Measurements from ENCODE around the gene APOA4.

The APOA4 gene

DNA sequence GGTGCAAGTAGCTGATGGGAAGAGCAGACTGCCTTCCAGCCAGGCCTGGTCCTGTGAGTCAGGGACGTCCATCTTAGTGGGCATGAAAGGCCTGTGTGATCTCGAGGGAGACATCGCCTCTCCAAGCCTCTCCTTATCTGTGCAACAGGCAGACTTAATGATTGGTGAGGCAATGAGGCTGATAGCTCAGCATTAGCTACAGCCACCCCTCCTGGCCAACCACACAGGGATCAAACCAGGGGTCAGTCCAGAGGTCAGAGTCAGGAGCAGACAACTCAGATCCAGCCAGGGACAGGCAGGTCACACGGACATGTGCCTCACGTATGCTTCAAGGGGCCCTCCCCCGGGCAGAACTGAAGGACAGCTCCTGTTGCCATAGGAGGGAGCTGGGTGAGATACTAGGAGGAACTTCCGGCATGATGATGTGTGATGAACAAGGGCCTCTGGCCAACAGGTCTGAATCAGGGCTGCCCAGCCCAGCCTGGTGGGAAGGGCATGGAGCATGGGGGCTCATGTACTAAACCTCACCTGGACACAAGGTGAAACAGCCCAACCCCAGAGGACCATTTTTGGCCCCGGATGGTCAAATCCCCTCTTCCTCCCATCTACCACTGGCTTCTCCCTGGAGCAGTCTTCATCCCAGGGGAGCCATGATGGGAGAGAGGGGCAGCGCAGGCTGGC lies 3.8 kb upstream of the APOA4 start:
- no peak overlapping the region for H3K4me3 ChIP-seq (ENCODE audit: low read depth, low read length)
- no peak for DNase-seq (ENCODE audit: low read depth)
- TF ChIP-seq, protein P1, sequence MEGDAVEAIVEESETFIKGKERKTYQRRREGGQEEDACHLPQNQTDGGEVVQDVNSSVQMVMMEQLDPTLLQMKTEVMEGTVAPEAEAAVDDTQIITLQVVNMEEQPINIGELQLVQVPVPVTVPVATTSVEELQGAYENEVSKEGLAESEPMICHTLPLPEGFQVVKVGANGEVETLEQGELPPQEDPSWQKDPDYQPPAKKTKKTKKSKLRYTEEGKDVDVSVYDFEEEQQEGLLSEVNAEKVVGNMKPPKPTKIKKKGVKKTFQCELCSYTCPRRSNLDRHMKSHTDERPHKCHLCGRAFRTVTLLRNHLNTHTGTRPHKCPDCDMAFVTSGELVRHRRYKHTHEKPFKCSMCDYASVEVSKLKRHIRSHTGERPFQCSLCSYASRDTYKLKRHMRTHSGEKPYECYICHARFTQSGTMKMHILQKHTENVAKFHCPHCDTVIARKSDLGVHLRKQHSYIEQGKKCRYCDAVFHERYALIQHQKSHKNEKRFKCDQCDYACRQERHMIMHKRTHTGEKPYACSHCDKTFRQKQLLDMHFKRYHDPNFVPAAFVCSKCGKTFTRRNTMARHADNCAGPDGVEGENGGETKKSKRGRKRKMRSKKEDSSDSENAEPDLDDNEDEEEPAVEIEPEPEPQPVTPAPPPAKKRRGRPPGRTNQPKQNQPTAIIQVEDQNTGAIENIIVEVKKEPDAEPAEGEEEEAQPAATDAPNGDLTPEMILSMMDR (IDR thresholded peaks at IDR 0.05; ENCODE audit: insufficient read depth, low read depth, low read length, missing control alignments) = no peak

DNA sequence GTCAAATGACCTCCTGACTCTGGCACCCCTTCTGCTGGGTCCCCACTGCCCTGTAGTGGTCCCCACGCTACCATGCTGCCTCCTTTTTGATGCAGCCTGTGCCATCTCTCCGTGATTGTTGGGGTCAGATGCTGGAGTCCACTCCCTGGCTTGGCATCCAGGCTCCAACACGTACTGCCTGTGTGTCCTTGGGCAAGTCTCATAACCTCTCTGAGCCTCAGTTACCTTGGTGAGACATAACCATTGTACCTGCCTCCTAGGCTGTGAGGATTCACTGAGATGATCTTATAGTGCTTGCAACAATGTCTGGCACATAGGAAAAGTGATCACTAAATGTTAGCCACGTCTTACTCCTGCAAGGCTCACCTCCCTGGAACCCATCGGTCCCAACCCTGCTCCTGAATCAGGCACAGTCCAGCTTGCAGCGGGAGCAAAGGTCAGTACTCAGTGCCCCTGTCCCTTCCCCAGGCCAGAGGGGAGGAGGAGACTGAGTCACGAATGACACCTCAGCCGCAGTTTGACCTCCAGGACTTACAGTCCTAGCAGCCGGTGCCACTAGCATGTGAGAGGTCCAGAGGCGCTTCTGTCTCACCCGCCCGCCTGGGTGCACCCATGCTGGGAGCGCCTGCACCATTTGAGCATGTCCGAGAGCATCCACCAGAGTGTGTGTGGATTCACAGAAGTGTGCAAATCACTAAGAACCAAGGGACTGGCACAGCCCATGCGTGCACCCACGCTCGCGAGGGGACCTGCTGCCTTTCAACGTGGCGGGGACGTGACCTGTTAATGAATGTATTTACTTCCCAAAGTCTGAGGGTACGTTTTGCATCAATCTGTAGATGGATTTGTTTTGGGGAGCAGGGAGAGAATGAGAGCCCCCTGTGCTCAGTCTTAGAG lies 3.0 kb upstream of the APOA4 start:
- TF ChIP-seq, protein P1 (IDR thresholded peaks at IDR 0.05; ENCODE audit: insufficient read depth, low read depth, low read length, missing control alignments) = no peak
- H3K4me3 ChIP-seq (ENCODE audit: low read depth, low read length) = no peak overlapping the region
- DNase-seq (ENCODE audit: low read depth) = no peak

GRCh38 chr11:116825434-116825833 lies 2.3 kb upstream of the APOA4 start:
- TF ChIP-seq, protein P1 (IDR thresholded peaks at IDR 0.05; ENCODE audit: insufficient read depth, low read depth, low read length, missing control alignments) = no peak
- DNase-seq (ENCODE audit: low read depth) = no peak
- no peak overlapping the region for H3K4me3 ChIP-seq (ENCODE audit: low read depth, low read length)

- no peak overlapping the region for H3K4me3 ChIP-seq (ENCODE audit: low read depth, low read length)
- no peak for DNase-seq (ENCODE audit: low read depth)
Observed at GRCh38 chr11:116822575-116822974, 529 bp downstream of the APOA4 start.

GRCh38 chr11:116821050-116821918 lies 1.8 kb downstream of the APOA4 start:
- no peak overlapping the region for H3K4me3 ChIP-seq (ENCODE audit: low read depth, low read length)
- no peak for DNase-seq (ENCODE audit: low read depth)
- TF ChIP-seq, protein P1 (IDR thresholded peaks at IDR 0.05; ENCODE audit: insufficient read depth, low read depth, low read length, missing control alignments) = no peak

More at GRCh38 chr11:116822575-116822974, 529 bp downstream of the APOA4 start:
- TF ChIP-seq, protein P1 (IDR thresholded peaks at IDR 0.05; ENCODE audit: insufficient read depth, low read depth, low read length, missing control alignments) = no peak

DNA sequence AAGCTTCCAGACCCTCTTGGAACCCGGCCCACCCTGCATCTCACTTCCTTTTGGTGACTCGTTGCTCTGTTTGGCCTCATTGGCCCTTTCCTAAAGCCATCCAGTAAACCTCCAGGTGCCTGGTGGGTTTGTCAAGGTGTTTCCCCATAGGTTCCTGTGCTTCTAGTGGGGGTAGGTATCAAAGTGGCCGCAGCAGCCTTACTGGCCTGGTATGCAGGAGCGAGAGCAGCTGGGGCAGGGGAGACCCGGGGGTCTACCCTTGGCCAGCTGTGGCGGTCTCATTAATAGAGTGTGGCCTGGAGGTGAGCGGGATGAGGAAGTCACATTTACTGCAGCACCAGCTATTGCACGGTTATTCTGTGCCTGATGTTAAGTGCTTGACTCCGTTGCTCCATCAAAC lies 4.1 kb downstream of the APOA4 start:
- DNase-seq (ENCODE audit: low read depth) = no peak
- H3K4me3 ChIP-seq (ENCODE audit: low read depth, low read length) = no peak overlapping the region
- TF ChIP-seq, protein P1 (IDR thresholded peaks at IDR 0.05; ENCODE audit: insufficient read depth, low read depth, low read length, missing control alignments) = no peak

Data from GM12865 (cell line).